Astrocyte (in vitro differentiated cells and primary cell): Measurements from ENCODE around the gene TNFSF10. TPM values are rescaled to one million over a fixed set of nuclear protein-coding genes. Genes with fewer than 3 reads are reported as not detected.

Experiments used
- DNase-seq: peaks from one replicate; pipeline ENCODE4 v3.0.0-alpha.2; 2010; ENCODE audit warnings: low read depth
- FAIRE-seq: peaks from 2 replicates; lab custom pipeline; 2011; peaks lifted over from hg19 to GRCh38; lab: Jason Lieb, UNC
- H2AFZ ChIP-seq: 2 replicates; pipeline ENCODE4 v1.6.0; 2012; ENCODE audit warnings: low read depth, low read length, inconsistent platforms
- H3K27ac ChIP-seq: 2 replicates; pipeline ENCODE4 v1.5.1; 2011; ENCODE audit warnings: low read depth, low read length, inconsistent platforms
- H3K27me3 ChIP-seq: 2 replicates; pipeline ENCODE4 v1.6.0; 2011; ENCODE audit warnings: low read length, inconsistent platforms; ENCODE audit not compliant: insufficient read depth
- H3K36me3 ChIP-seq: 2 replicates; pipeline ENCODE4 v1.5.1; 2011; ENCODE audit warnings: low read length, inconsistent platforms; ENCODE audit not compliant: insufficient read depth
- H3K4me1 ChIP-seq: 2 replicates; pipeline ENCODE4 v1.5.1; 2011; ENCODE audit warnings: low read length, inconsistent platforms; ENCODE audit not compliant: insufficient read depth
- H3K4me2 ChIP-seq: 2 replicates; pipeline ENCODE4 v1.6.0; 2012; ENCODE audit warnings: low read length, inconsistent platforms
- H3K4me3 ChIP-seq: 2 replicates; pipeline ENCODE4 v1.5.1; 2011; ENCODE audit warnings: low read depth, mild to moderate bottlenecking, low read length, inconsistent platforms; ENCODE audit not compliant: insufficient read depth
- H3K79me2 ChIP-seq: 2 replicates; pipeline ENCODE4 v1.6.0; 2012; ENCODE audit warnings: mild to moderate bottlenecking, low read length, inconsistent platforms; ENCODE audit not compliant: insufficient read depth
- H3K9ac ChIP-seq: 2 replicates; pipeline ENCODE4 v1.6.0; 2012; ENCODE audit warnings: mild to moderate bottlenecking, low read length, inconsistent platforms
- H3K9me3 ChIP-seq: 2 replicates; pipeline ENCODE4 v1.5.1; 2012; ENCODE audit warnings: low read depth, mild to moderate bottlenecking, low read length, inconsistent platforms; ENCODE audit not compliant: insufficient read depth
- H4K20me1 ChIP-seq: 2 replicates; pipeline ENCODE4 v1.6.0; 2012; ENCODE audit warnings: low read length, inconsistent platforms; ENCODE audit not compliant: insufficient read depth
- H3K27ac Mint-ChIP-seq: one replicate; pipeline ENCODE4 v1.8.0; 2021; ENCODE audit warnings: mild to moderate bottlenecking, mixed read lengths; ENCODE audit not compliant: unreplicated experiment
- H3K27me3 Mint-ChIP-seq: one replicate; pipeline ENCODE4 v1.8.0; 2021; ENCODE audit warnings: low read depth, mixed read lengths; ENCODE audit not compliant: unreplicated experiment
- H3K36me3 Mint-ChIP-seq: one replicate; pipeline ENCODE4 v1.8.0; 2021; ENCODE audit warnings: low read depth, mixed read lengths; ENCODE audit not compliant: unreplicated experiment
- H3K4me1 Mint-ChIP-seq: one replicate; pipeline ENCODE4 v1.8.0; 2021; ENCODE audit warnings: low read depth, mixed read lengths; ENCODE audit not compliant: unreplicated experiment
- H3K4me3 Mint-ChIP-seq: one replicate; pipeline ENCODE4 v1.8.0; 2021; ENCODE audit warnings: mild to moderate bottlenecking, moderate library complexity, mixed read lengths; ENCODE audit not compliant: unreplicated experiment
- H3K9me3 Mint-ChIP-seq: one replicate; pipeline ENCODE4 v1.8.0; 2021; ENCODE audit warnings: mild to moderate bottlenecking, mixed read lengths; ENCODE audit not compliant: unreplicated experiment
- CTCF ChIP-seq: IDR thresholded peaks from 2 replicates; pipeline ENCODE4 v1.5.1; 2011; ENCODE audit warnings: low read depth, mild to moderate bottlenecking, inconsistent platforms, low read length, moderate library complexity; ENCODE audit not compliant: insufficient read depth
- EZH2 ChIP-seq: IDR thresholded peaks from 2 replicates; pipeline ENCODE4 v1.6.1; 2012; ENCODE audit warnings: mild to moderate bottlenecking, low read length, inconsistent platforms; ENCODE audit not compliant: insufficient read depth
- total RNA-seq: library from RNA; stranded (reverse); gene quantifications from 2 replicates; pipeline ENCODE4 v1.2.1, GENCODE V29; 2021

TNFSF10 gene
- total RNA-seq, 1 donor from 2014 or later, result 1.8 TPM

- no peaks in the 10 kb centered on the region for H3K27me3 ChIP-seq
- H4K20me1 ChIP-seq, result no peaks in the 10 kb centered on the region
- H3K79me2 ChIP-seq, result no peaks in the 10 kb centered on the region
- FAIRE-seq (no peak), DNase-seq (no peak)
- Mint-ChIP-seq H3K4me3 (no peak overlapping the region), H3K27ac (no peak overlapping the region), H3K4me1 (peaks cover 4% of the 10 kb centered on the region), H3K9me3 (no peaks in the 10 kb centered on the region), H3K27me3 (no peaks in the 10 kb centered on the region), H3K36me3 (no peaks in the 10 kb centered on the region)
- no peak overlapping the region for H3K4me2 ChIP-seq
- no peaks in the 10 kb centered on the region for H3K9me3 ChIP-seq
- no peak overlapping the region for H3K9ac ChIP-seq
- no peaks in the 10 kb centered on the region for H3K36me3 ChIP-seq
- H3K4me1 ChIP-seq, result no peaks in the 10 kb centered on the region
- no peak overlapping the region for H3K4me3 ChIP-seq
- H2AFZ ChIP-seq, result no peak overlapping the region
- TF ChIP-seq EZH2, result no peak
- TF ChIP-seq CTCF, result no peak
- H3K27ac ChIP-seq, result no peak overlapping the region
These were observed 5.4 kb upstream of the TNFSF10 start for GRCh38 chr3:172528677-172529076.

- Mint-ChIP-seq H3K27ac (no peak overlapping the region), H3K36me3 (no peaks in the 10 kb centered on the region), H3K27me3 (no peaks in the 10 kb centered on the region), H3K9me3 (no peaks in the 10 kb centered on the region), H3K4me3 (no peak overlapping the region), H3K4me1 (peaks cover 6% of the 10 kb centered on the region)
- H3K27me3 ChIP-seq, result no peaks in the 10 kb centered on the region
- H3K27ac ChIP-seq, result no peak overlapping the region
- DNase-seq (no peak), FAIRE-seq (no peak)
- H3K9me3 ChIP-seq, result no peaks in the 10 kb centered on the region
- H3K36me3 ChIP-seq, result no peaks in the 10 kb centered on the region
- TF ChIP-seq CTCF, result no peak
- TF ChIP-seq EZH2, result no peak
- H3K4me1 ChIP-seq, result no peaks in the 10 kb centered on the region
- no peaks in the 10 kb centered on the region for H4K20me1 ChIP-seq
- no peaks in the 10 kb centered on the region for H3K79me2 ChIP-seq
- H3K9ac ChIP-seq, result no peak overlapping the region
- no peak overlapping the region for H3K4me3 ChIP-seq
- H3K4me2 ChIP-seq, result no peak overlapping the region
- H2AFZ ChIP-seq, result no peak overlapping the region
These were observed 4.1 kb upstream of the TNFSF10 start for GRCh38 chr3:172527306-172527705.

- Histone ChIP-seq H3K36me3 (no peaks in the 10 kb centered on the region), H3K9ac (no peak overlapping the region), H3K4me3 (no peak overlapping the region), H3K4me2 (no peak overlapping the region), H3K27me3 (no peaks in the 10 kb centered on the region), H4K20me1 (no peaks in the 10 kb centered on the region), H3K4me1 (no peaks in the 10 kb centered on the region), H2AFZ (no peak overlapping the region), H3K9me3 (no peaks in the 10 kb centered on the region), H3K27ac (no peak overlapping the region), H3K79me2 (no peaks in the 10 kb centered on the region)
- TF ChIP-seq EZH2 (no peak), CTCF (no peak)
- no peaks in the 10 kb centered on the region for H3K27me3 Mint-ChIP-seq
- no peaks in the 10 kb centered on the region for H3K9me3 Mint-ChIP-seq
- H3K36me3 Mint-ChIP-seq, result no peaks in the 10 kb centered on the region
- DNase-seq (no peak), FAIRE-seq (no peak)
- peaks cover 15% of the 10 kb centered on the region for H3K4me1 Mint-ChIP-seq
- H3K4me3 Mint-ChIP-seq, result no peak overlapping the region
- H3K27ac Mint-ChIP-seq, result no peak overlapping the region
These were observed 1.9 kb upstream of the TNFSF10 start for GRCh38 chr3:172525116-172525613.
